Ishikawa (cell line): Measurements from ENCODE around the gene SHQ1.

ENCODE experiments used
- CEBPB ChIP-seq: IDR thresholded peaks from 2 replicates; pipeline ENCODE4 v1.6.1; 2012
- CREB1 ChIP-seq: IDR thresholded peaks from 2 replicates; pipeline ENCODE4 v1.6.1; 2012; ENCODE audit warnings: low read depth
- FOXM1 ChIP-seq: IDR thresholded peaks from 2 replicates; pipeline ENCODE4 v1.6.1; 2012; ENCODE audit warnings: low read depth, borderline replicate concordance
- MAX ChIP-seq: IDR thresholded peaks from 2 replicates; pipeline ENCODE4 v1.6.1; 2012
- TAF1 ChIP-seq: IDR thresholded peaks from 2 replicates; pipeline ENCODE4 v1.6.1; 2012; ENCODE audit warnings: low read depth, mild to moderate bottlenecking
- TCF12 ChIP-seq: IDR thresholded peaks from 2 replicates; pipeline ENCODE4 v1.6.1; 2012; ENCODE audit warnings: low read depth
- YY1 ChIP-seq: IDR thresholded peaks from 2 replicates; pipeline ENCODE4 v1.6.1; 2012; ENCODE audit warnings: low read depth
- ZBTB7A ChIP-seq: IDR thresholded peaks from 2 replicates; pipeline ENCODE4 v1.6.1; 2012; ENCODE audit warnings: low read depth

GRCh38 chr3:72750405-72750965 is 97.8 kb downstream of the SHQ1 start:
- no peak for TF ChIP-seq CREB1
- no peak for TF ChIP-seq YY1
- TF ChIP-seq MAX: no peak
- TF ChIP-seq TCF12: no peak
- TF ChIP-seq ZBTB7A: no peak
- TF ChIP-seq CEBPB: no peak
- no peak for TF ChIP-seq FOXM1
- no peak for TF ChIP-seq TAF1
